H1 (cell line): ENCODE data around the gene TCP11. TPM values are rescaled to one million over a fixed set of nuclear protein-coding genes. Genes with fewer than 3 reads are reported as not detected.

Experiments
- CTCF ChIA-PET: fragments of 300-600 bp; sonication (Branson Sonifier 250); formaldehyde crosslinking; loops from one replicate; lab custom pipeline; 2021; ENCODE audit not compliant: partially characterized antibody; lab: Charles Lee
- POLR2A ChIA-PET: fragments of 300-600 bp; sonication (Branson Sonifier 250); formaldehyde crosslinking; loops from one replicate; lab custom pipeline; 2021; ENCODE audit warnings: inconsistent platforms; ENCODE audit not compliant: partially characterized antibody; lab: Charles Lee
- DNase-seq, 2 experiments: peaks; one replicate each; pipeline versions ENCODE4 v3.0.0 to v3.0.0-alpha.2; 2010 to 2022; ENCODE audit warnings: low spot score in 2 of 2, low read depth in 1 of 2, mixed read lengths in 1 of 2
- FAIRE-seq: peaks from 2 replicates; lab custom pipeline; 2011; peaks lifted over from hg19 to GRCh38; lab: Jason Lieb, UNC
- H2AFZ ChIP-seq: 2 replicates; pipeline ENCODE4 v1.8.1; 2012; ENCODE audit warnings: low read length, inconsistent platforms
- H2AK5ac ChIP-seq: 2 replicates; pipeline ENCODE4 v1.6.1; 2013; ENCODE audit warnings: low read depth, low read length
- H2BK120ac ChIP-seq: replicated peaks from 2 replicates; pipeline ENCODE3; 2013; ENCODE audit warnings: low read depth, low read length, inconsistent platforms
- H2BK12ac ChIP-seq: 2 replicates; pipeline ENCODE4 v1.6.1; 2013; ENCODE audit warnings: low read depth, low read length
- H2BK15ac ChIP-seq: 2 replicates; pipeline ENCODE4 v1.6.1; 2013; ENCODE audit warnings: low read length
- H2BK20ac ChIP-seq: 2 replicates; pipeline ENCODE4 v1.6.1; 2013; ENCODE audit warnings: low read length
- H2BK5ac ChIP-seq: 2 replicates; pipeline ENCODE4 v1.6.1; 2013; ENCODE audit warnings: low read depth, low read length
- H3K14ac ChIP-seq: 2 replicates; pipeline ENCODE4 v1.6.1; 2013; ENCODE audit warnings: inconsistent platforms; ENCODE audit not compliant: insufficient read length
- H3K18ac ChIP-seq: 2 replicates; pipeline ENCODE4 v1.6.1; 2013; ENCODE audit warnings: low read length; ENCODE audit errors: extremely low read depth
- H3K23ac ChIP-seq: 2 replicates; pipeline ENCODE4 v1.6.1; 2013; ENCODE audit warnings: inconsistent platforms; ENCODE audit not compliant: insufficient read length
- H3K23me2 ChIP-seq: 2 replicates; pipeline ENCODE4 v1.6.1; 2013; ENCODE audit warnings: low read depth, low read length
- H3K27ac ChIP-seq: 2 replicates; pipeline ENCODE4 v1.6.1; 2011; ENCODE audit warnings: low read depth, low read length, inconsistent platforms
- H3K27me3 ChIP-seq, 4 experiments: replicated peaks in 1 of 4; 1 replicate in 1 of 4; 2 replicates in 3 of 4; pipeline versions ENCODE4 v1.6.1 to v1.8.1; 2011 to 2013; ENCODE audit warnings: low read length in 3 of 4, mild to moderate bottlenecking in 3 of 4, inconsistent platforms in 2 of 4, mixed read lengths in 2 of 4, moderate library complexity in 1 of 4; ENCODE audit not compliant: control insufficient read depth in 3 of 4, insufficient read depth in 3 of 4; ENCODE audit errors: extremely low read depth in 1 of 4
- H3K36me3 ChIP-seq, 4 experiments: 2 replicates each; pipeline versions ENCODE4 v1.6.1 to v1.8.1; 2011 to 2013; ENCODE audit warnings: mild to moderate bottlenecking in 4 of 4, low read length in 3 of 4, moderate library complexity in 2 of 4, control low read depth in 1 of 4, inconsistent platforms in 1 of 4; ENCODE audit not compliant: insufficient read depth in 4 of 4, control insufficient read depth in 2 of 4
- H3K4ac ChIP-seq: replicated peaks from 2 replicates; pipeline ENCODE3; 2013; ENCODE audit warnings: low read length, low read depth, mixed read lengths, inconsistent platforms; ENCODE audit not compliant: insufficient read length
- H3K4me1 ChIP-seq, 4 experiments: replicated peaks in 1 of 4; 1 replicate in 1 of 4; 2 replicates in 3 of 4; pipeline versions ENCODE4 v1.6.1 to v1.8.1; 2011 to 2013; ENCODE audit warnings: low read length in 3 of 4, inconsistent platforms in 2 of 4, mixed read lengths in 1 of 4; ENCODE audit not compliant: insufficient read depth in 4 of 4, control insufficient read depth in 3 of 4
- H3K4me2 ChIP-seq, 2 experiments: 2 replicates each; pipeline versions ENCODE4 v1.6.1 to v1.8.1; 2011 to 2013; ENCODE audit warnings: low read depth in 2 of 2, low read length in 2 of 2, control low read depth in 1 of 2, inconsistent platforms in 1 of 2, mild to moderate bottlenecking in 1 of 2; ENCODE audit not compliant: insufficient read depth in 1 of 2
- H3K4me3 ChIP-seq, 4 experiments: fragments of 200-600, 300-600 bp in 1 of 4; sonication (generic), shearing (Covaris generic), sonication (Bioruptor Twin) in 1 of 4; 2 replicates each; pipeline versions ENCODE4 v1.5.1 to v1.8.1; 2011 to 2016; ENCODE audit warnings: low read length in 4 of 4, low read depth in 3 of 4, control low read depth in 2 of 4, inconsistent platforms in 2 of 4, mild to moderate bottlenecking in 2 of 4, mixed read lengths in 1 of 4, moderate library complexity in 1 of 4; ENCODE audit not compliant: insufficient read depth in 2 of 4; ENCODE audit errors: extremely low read depth in 1 of 4
- H3K56ac ChIP-seq: replicated peaks from 2 replicates; pipeline ENCODE3; 2013; ENCODE audit warnings: low read depth, mild to moderate bottlenecking, mixed read lengths, low read length, inconsistent platforms; ENCODE audit not compliant: insufficient read length
- H3K79me1 ChIP-seq: 2 replicates; pipeline ENCODE4 v1.6.1; 2013; ENCODE audit warnings: low read depth, low read length, control low read depth
- H3K79me2 ChIP-seq, 2 experiments: 2 replicates each; pipeline versions ENCODE4 v1.6.1 to v1.8.1; 2012 to 2013; ENCODE audit warnings: low read length in 2 of 2, mild to moderate bottlenecking in 2 of 2, inconsistent platforms in 1 of 2; ENCODE audit not compliant: insufficient read depth in 2 of 2, control insufficient read depth in 1 of 2
- H3K9ac ChIP-seq, 4 experiments: replicated peaks in 1 of 4; 1 replicate in 1 of 4; 2 replicates in 3 of 4; pipeline versions ENCODE4 v1.6.1 to v1.8.1; 2011 to 2013; ENCODE audit warnings: low read depth in 3 of 4, low read length in 3 of 4, control low read depth in 2 of 4, mild to moderate bottlenecking in 2 of 4, moderate library complexity in 2 of 4, inconsistent platforms in 1 of 4; ENCODE audit errors: extremely low read depth in 1 of 4
- H3K9me3 ChIP-seq, 2 experiments: 2 replicates each; pipeline versions ENCODE4 v1.6.1 to v1.8.1; 2012 to 2013; ENCODE audit warnings: mild to moderate bottlenecking in 2 of 2, moderate library complexity in 2 of 2, control low read depth in 1 of 2, inconsistent platforms in 1 of 2, low read depth in 1 of 2, low read length in 1 of 2, mixed read lengths in 1 of 2; ENCODE audit not compliant: insufficient read depth in 2 of 2
- H4K20me1 ChIP-seq, 2 experiments: replicated peaks in 1 of 2; 2 replicates each; pipeline versions ENCODE3 to v1.8.1; 2011 to 2013; ENCODE audit warnings: inconsistent platforms in 2 of 2, low read length in 2 of 2, mild to moderate bottlenecking in 1 of 2; ENCODE audit not compliant: insufficient read depth in 2 of 2, control insufficient read depth in 1 of 2
- H4K5ac ChIP-seq: 2 replicates; pipeline ENCODE4 v1.6.1; 2013; ENCODE audit warnings: low read length, low read depth, mixed read lengths, inconsistent platforms; ENCODE audit not compliant: insufficient read length
- H4K8ac ChIP-seq: 2 replicates; pipeline ENCODE4 v1.8.0; 2013; ENCODE audit warnings: mild to moderate bottlenecking, moderate library complexity, low read length, inconsistent platforms; ENCODE audit not compliant: insufficient read depth; ENCODE audit errors: extremely low read depth
- H4K91ac ChIP-seq: replicated peaks from 2 replicates; pipeline ENCODE3; 2013; ENCODE audit warnings: low read length, mixed read lengths, inconsistent platforms; ENCODE audit not compliant: insufficient read length
- ASH2L ChIP-seq: fragments of 200-600, 300-600 bp; sonication (generic); IDR thresholded peaks from one replicate; pipeline ENCODE4 v1.7.1; 2017; ENCODE audit warnings: low read length
- BCL11A ChIP-seq, 2 experiments: IDR thresholded peaks; one replicate each; pipeline ENCODE4 v1.6.1; 2011; ENCODE audit warnings: low read depth in 2 of 2, low read length in 2 of 2, mild to moderate bottlenecking in 2 of 2
- CBX5 ChIP-seq: fragments of 300-800, 300-1000 bp; sonication (generic); IDR thresholded peaks from 2 replicates; pipeline ENCODE4 v1.7.1; 2016; ENCODE audit warnings: antibody characterized with exemption, low read length, low read depth
- E2F6 ChIP-seq: IDR thresholded peaks from 2 replicates; pipeline ENCODE4 v1.6.1; 2012; ENCODE audit warnings: inconsistent platforms
- GABPA ChIP-seq: IDR thresholded peaks from 2 replicates; pipeline ENCODE4 v1.6.1; 2011; ENCODE audit warnings: mild to moderate bottlenecking, low read length, moderate library complexity, borderline replicate concordance; ENCODE audit not compliant: insufficient read depth
- NANOG ChIP-seq: IDR thresholded peaks from 2 replicates; pipeline ENCODE4 v1.6.1; 2011; ENCODE audit warnings: low read length, low read depth, mild to moderate bottlenecking, inconsistent platforms; ENCODE audit not compliant: insufficient read depth, poor library complexity, severe bottlenecking
- POLR2A ChIP-seq, 2 experiments: IDR thresholded peaks; 1 replicate in 1 of 2; 2 replicates in 1 of 2; pipeline ENCODE4 v1.6.1; 2011; ENCODE audit warnings: low read depth in 2 of 2, low read length in 2 of 2, mild to moderate bottlenecking in 2 of 2; ENCODE audit errors: control extremely low read depth in 1 of 2
- SRF ChIP-seq: IDR thresholded peaks from 2 replicates; pipeline ENCODE4 v1.6.1; 2011; ENCODE audit warnings: mild to moderate bottlenecking, low read depth, low read length, moderate library complexity
- TAF1 ChIP-seq: IDR thresholded peaks from 2 replicates; pipeline ENCODE4 v1.6.1; 2011; ENCODE audit warnings: mild to moderate bottlenecking, low read depth, low read length
- TAF7 ChIP-seq: optimal IDR thresholded peaks from 2 replicates; pipeline ENCODE3; 2011; ENCODE audit warnings: low read depth, mild to moderate bottlenecking, inconsistent platforms, low read length, moderate library complexity, borderline replicate concordance
- USF2 ChIP-seq: IDR thresholded peaks from 2 replicates; pipeline ENCODE4 v1.6.1; 2011; ENCODE audit warnings: low read length, improper control_type of control experiment
- WGBS, 2 experiments: shearing (Covaris generic) in 1 of 2; methylation state at CpG; one replicate each; pipeline versions ENCODE4 v1.1.6 to v1.1.7; 2013 to 2015; ENCODE audit warnings: low lambda C conversion rate in 2 of 2, mixed read lengths in 2 of 2, inconsistent platforms in 1 of 2, low coverage in 1 of 2, missing lambda C conversion rate in 1 of 2; ENCODE audit not compliant: insufficient replicate concordance in 2 of 2, insufficient coverage in 1 of 2, insufficient read length in 1 of 2; ENCODE audit errors: extremely low coverage in 1 of 2, missing lambda C conversion rate in 1 of 2; 5-methylcytosine and 5-hydroxymethylcytosine counted together
- polyA plus RNA-seq, 7 experiments: library from polyadenylated mRNA; depleted of rRNA in 3 of 7; stranded (reverse) in 5 of 7; unstranded in 2 of 7; fragments of >200 nt in 5 of 7; fragments of 200-250 nt in 2 of 7; gene quantifications; 1 replicate in 5 of 7; 2 replicates in 1 of 7; 4 replicates in 1 of 7; pipeline versions ENCODE4 v1.2.1 to v1.2.3, GENCODE V29; 2011 to 2013; ENCODE audit warnings: missing spikeins in 2 of 7, mixed read lengths in 2 of 7
- total RNA-seq: library from RNA; stranded (reverse); fragmentation: NEBNext Ultra II Directional; extraction: Animal tissue kit (Norgen Biotek cat#: 25700); gene quantifications from 2 replicates; pipeline ENCODE4 v1.2.1, GENCODE V29; 2021

The TCP11 gene
- total and polyA plus RNA-seq, 2 of the 8 experiments (the other 6 are each of a cell fraction or from before 2014, with no cell fraction given), result 0.11 TPM; not detected in 1

- H2AFZ ChIP-seq, result no peak overlapping the region
- no peak overlapping the region for H3K14ac ChIP-seq
- H3K36me3 ChIP-seq, result peaks cover 3 to 20% (median 10%) of the 10 kb centered on the region in 4 experiments; a peak in 6 of 8 replicates
- peaks cover 0 to 3% of the 10 kb centered on the region in 2 experiments for H4K20me1 ChIP-seq
- H3K23ac ChIP-seq, result no peak overlapping the region
- no peaks in the 10 kb centered on the region for H3K79me1 ChIP-seq
- no peaks in the 10 kb centered on the region for H3K23me2 ChIP-seq
- H3K9me3 ChIP-seq, result no peaks in the 10 kb centered on the region
- no peak overlapping the region for H3K4ac ChIP-seq
- H3K18ac ChIP-seq, result no peak overlapping the region
- no peak overlapping the region for H4K91ac ChIP-seq
- no peaks in the 10 kb centered on the region for H3K79me2 ChIP-seq
- H3K4me1 ChIP-seq, result peaks cover 0 to 10% (median 4%) of the 10 kb centered on the region in 4 experiments; a peak in 4 of 7 replicates
- ChIA-PET CTCF (interaction anchor here (0.6 to 2.4 kb wide), 4 partner anchors 10 to 62 kb away, joined by 3 to 10 read pairs (median 4); no protein-coding TSS in a partner anchor), POLR2A (no interaction called here)
- no peaks in the 10 kb centered on the region for H3K27me3 ChIP-seq
- FAIRE-seq, result no peak
- no peak overlapping the region for H2BK12ac ChIP-seq
- H3K56ac ChIP-seq, result no peak overlapping the region
- H2BK120ac ChIP-seq, result no peak overlapping the region
- H3K4me2 ChIP-seq, result no peak overlapping the region
- no peak overlapping the region for H2AK5ac ChIP-seq
- no peak overlapping the region for H3K9ac ChIP-seq
- DNase-seq, result no peak
- H2BK5ac ChIP-seq, result no peak overlapping the region; the same call in 1 of the 2 replicates
- no peak overlapping the region for H4K5ac ChIP-seq
- no peak overlapping the region for H3K4me3 ChIP-seq
- no peak overlapping the region for H2BK15ac ChIP-seq
- H4K8ac ChIP-seq, result no peak overlapping the region
- no peak overlapping the region for H3K27ac ChIP-seq
- no peak overlapping the region for H2BK20ac ChIP-seq
- 89% methylated on average over 12 of the region's 12 CpGs; no CpG with 5 or more reads in 1 of the 2 experiments for WGBS, 2 experiments
- TF ChIP-seq BCL11A (IDR thresholded peaks at IDR 0.05; ENCODE audit: low read depth in 2 of 2, low read length in 2 of 2) (no peak), CBX5 (no peak), TAF7 (no peak), POLR2A (IDR thresholded peaks at IDR 0.05; ENCODE audit: control extremely low read depth in 1 of 2, low read depth in 2 of 2, low read length in 2 of 2) (no peak), GABPA (no peak), USF2 (no peak), ASH2L (no peak), SRF (no peak), TAF1 (no peak), NANOG (no peak), E2F6 (no peak)
Measured at GRCh38 chr6:35084511-35085203, 56.5 kb downstream of the TCP11 start.
